GM12872 (cell line): Measurements from ENCODE around the gene CETP.

Source experiments
- TF ChIP-seq, protein P1 (sequence below): IDR thresholded peaks from 3 replicates; pipeline ENCODE4 v1.5.1; 2011; ENCODE audit warnings: low read depth, mild to moderate bottlenecking, low read length, moderate library complexity; ENCODE audit not compliant: insufficient read depth

CETP gene

GRCh38 chr16:56938664-56939513 lies 22.9 kb upstream of the CETP start:
- TF ChIP-seq, protein P1, sequence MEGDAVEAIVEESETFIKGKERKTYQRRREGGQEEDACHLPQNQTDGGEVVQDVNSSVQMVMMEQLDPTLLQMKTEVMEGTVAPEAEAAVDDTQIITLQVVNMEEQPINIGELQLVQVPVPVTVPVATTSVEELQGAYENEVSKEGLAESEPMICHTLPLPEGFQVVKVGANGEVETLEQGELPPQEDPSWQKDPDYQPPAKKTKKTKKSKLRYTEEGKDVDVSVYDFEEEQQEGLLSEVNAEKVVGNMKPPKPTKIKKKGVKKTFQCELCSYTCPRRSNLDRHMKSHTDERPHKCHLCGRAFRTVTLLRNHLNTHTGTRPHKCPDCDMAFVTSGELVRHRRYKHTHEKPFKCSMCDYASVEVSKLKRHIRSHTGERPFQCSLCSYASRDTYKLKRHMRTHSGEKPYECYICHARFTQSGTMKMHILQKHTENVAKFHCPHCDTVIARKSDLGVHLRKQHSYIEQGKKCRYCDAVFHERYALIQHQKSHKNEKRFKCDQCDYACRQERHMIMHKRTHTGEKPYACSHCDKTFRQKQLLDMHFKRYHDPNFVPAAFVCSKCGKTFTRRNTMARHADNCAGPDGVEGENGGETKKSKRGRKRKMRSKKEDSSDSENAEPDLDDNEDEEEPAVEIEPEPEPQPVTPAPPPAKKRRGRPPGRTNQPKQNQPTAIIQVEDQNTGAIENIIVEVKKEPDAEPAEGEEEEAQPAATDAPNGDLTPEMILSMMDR: no peak

- TF ChIP-seq, protein P1: no peak
Measured at GRCh38 chr16:56939801-56940200, 21.9 kb upstream of the CETP start.

DNA sequence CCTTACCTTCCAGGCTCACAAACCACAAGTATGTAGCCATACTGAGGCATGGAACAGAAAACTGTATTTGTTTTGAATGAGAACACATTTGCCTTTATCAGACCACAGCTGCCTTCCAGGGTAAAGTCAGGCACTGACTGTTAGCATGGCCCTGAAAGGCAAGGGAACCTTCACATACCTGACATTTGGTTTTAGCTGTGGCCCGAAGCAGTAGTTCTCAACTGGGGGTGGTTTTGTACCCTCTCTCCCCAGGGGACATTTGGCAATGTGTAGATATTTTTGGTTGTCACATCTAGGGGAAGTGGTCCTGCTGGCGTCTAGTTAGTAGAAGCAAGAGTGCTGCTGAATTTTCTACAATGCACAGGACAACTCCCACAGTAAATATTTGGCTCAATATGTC lies 20.7 kb upstream of the CETP start:
- TF ChIP-seq, protein P1: no peak

DNA sequence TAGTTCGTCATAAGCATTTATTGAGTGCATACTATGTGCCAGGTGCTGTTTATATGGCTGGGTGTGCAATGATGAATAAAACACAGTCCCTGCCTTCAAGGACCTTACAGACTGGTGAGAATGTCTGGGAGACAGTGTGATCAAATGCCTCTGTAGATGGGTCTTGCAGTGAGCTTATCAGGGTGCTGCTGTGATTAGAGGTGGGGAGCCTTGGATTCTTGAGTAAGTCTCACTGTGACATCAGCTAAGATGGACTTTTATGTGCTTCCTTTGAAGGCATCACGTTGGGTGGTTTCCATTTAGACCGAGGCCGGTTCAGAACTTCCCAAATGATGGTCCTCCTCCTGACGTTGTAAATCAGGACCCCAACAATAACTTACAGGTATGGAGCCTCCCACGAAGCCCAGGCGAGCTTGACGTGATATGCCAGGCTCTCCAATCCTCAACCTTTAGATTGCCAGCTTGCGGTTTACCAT lies 19.9 kb upstream of the CETP start:
- TF ChIP-seq, protein P1: no peak

DNA sequence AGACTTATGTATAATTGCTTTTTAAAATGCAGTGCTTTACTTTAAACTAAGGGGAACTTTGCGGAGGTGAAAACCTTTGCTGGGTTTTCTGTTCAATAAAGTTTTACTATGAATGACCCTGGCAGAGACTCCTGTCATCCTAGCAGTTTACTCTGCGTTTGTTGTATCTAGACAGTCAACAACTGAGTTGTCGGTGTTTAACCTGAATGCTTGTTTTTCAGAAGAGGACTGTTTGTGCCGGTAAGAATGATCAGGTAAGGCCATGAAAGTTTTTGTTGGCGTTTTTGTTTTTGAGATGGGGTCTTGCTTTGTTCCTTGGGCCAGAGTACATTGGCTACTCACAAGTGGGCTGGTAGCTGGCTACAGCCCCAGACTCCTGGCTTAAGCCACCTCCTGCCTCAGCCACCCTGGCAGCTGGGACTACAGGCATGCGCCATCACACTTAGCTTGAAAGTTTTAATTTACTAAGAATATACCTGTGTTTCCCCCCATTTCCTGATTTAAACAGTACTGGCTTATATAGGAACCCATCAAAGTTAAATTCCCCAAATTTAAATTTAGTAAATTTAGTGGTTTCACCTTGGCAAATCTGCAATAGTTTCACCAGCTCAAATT lies 17.9 kb upstream of the CETP start:
- TF ChIP-seq, protein P1: no peak

- TF ChIP-seq, protein P1: no peak
Measured at GRCh38 chr16:56944954-56945839, 16.6 kb upstream of the CETP start.
